Activated naive CD8-positive, alpha-beta T cell treated with anti-CD3 and anti-CD28 coated beads, Interleukin-2, amount 10 ng/mL, durations not matched to agents 7 days and 5 days (primary cell): ENCODE data around the gene PDZD2. TPM values are rescaled to one million over a fixed set of nuclear protein-coding genes. Genes with fewer than 3 reads are reported as not detected.
"Not testable (repeated sequence)": the region's sequence is repeated elsewhere in the genome, so short reads cannot be mapped to it uniquely, and the experiment has no call there.

Source experiments
- ATAC-seq: fragments of 150-1000 bp; cut with Tn5 transposase; one replicate; pipeline ENCODE4 v1.10.0; 2021; ENCODE audit warnings: low read depth, moderate library complexity
- POLR2A ChIA-PET: fragments of 350-600 bp; sonication (Branson Sonifier 250); formaldehyde crosslinking; loops from one replicate; lab custom pipeline; 2021; ENCODE audit warnings: antibody characterized with exemption; lab: Charles Lee
- DNase-seq: peaks from one replicate; pipeline ENCODE4 v3.0.0; 2021
- H3K27ac Mint-ChIP-seq: one replicate; pipeline ENCODE4 v1.8.0; 2022; ENCODE audit warnings: mild to moderate bottlenecking, mixed read lengths
- H3K27me3 Mint-ChIP-seq: one replicate; pipeline ENCODE4 v1.8.0; 2022; ENCODE audit warnings: mild to moderate bottlenecking, moderate library complexity, mixed read lengths
- H3K36me3 Mint-ChIP-seq: one replicate; pipeline ENCODE4 v1.8.0; 2021; ENCODE audit warnings: mild to moderate bottlenecking, mixed read lengths
- H3K4me1 Mint-ChIP-seq: one replicate; pipeline ENCODE4 v1.8.0; 2021; ENCODE audit warnings: mixed read lengths
- H3K4me3 Mint-ChIP-seq: one replicate; pipeline ENCODE4 v1.8.0; 2022; ENCODE audit warnings: mild to moderate bottlenecking, moderate library complexity, mixed read lengths
- H3K9me3 Mint-ChIP-seq: one replicate; pipeline ENCODE4 v1.8.0; 2021; ENCODE audit warnings: mixed read lengths
- total RNA-seq, 2 experiments: library from RNA; stranded (reverse); gene quantifications; one replicate each; pipeline ENCODE4 v1.2.3, GENCODE V29; 2021

Gene PDZD2
- total RNA-seq, 2 experiments from 2014 or later = 0.14 to 0.22 TPM

- DNase-seq (no peak), ATAC-seq (no peak)
- no peak overlapping the region for H3K4me3 Mint-ChIP-seq
- peaks cover 10% of the 10 kb centered on the region for H3K27me3 Mint-ChIP-seq
- H3K36me3 Mint-ChIP-seq = no peaks in the 10 kb centered on the region
- POLR2A ChIA-PET = no interaction called here
- no peaks in the 10 kb centered on the region for H3K4me1 Mint-ChIP-seq
- no peak overlapping the region for H3K27ac Mint-ChIP-seq
- H3K9me3 Mint-ChIP-seq = no peaks in the 10 kb centered on the region
Measured at GRCh38 chr5:31682025-31682424, 43.1 kb downstream of the PDZD2 start.

- ATAC-seq (no peak), DNase-seq (no peak)
- H3K27me3 Mint-ChIP-seq = peaks cover 10% of the 10 kb centered on the region
Measured at GRCh38 chr5:31682851-31683250, 43.9 kb downstream of the PDZD2 start.

GRCh38 chr5:31688515-31689092, 49.7 kb downstream of the PDZD2 start:
- H3K27ac Mint-ChIP-seq = no peak overlapping the region
- no peaks in the 10 kb centered on the region for H3K9me3 Mint-ChIP-seq
- no peak overlapping the region for H3K4me3 Mint-ChIP-seq
- peaks cover 10% of the 10 kb centered on the region for H3K27me3 Mint-ChIP-seq
- no peak for DNase-seq
- no peaks in the 10 kb centered on the region for H3K4me1 Mint-ChIP-seq
- H3K36me3 Mint-ChIP-seq = no peaks in the 10 kb centered on the region
- POLR2A ChIA-PET = no interaction called here
- ATAC-seq = no peak

More at GRCh38 chr5:31682851-31683250, 43.9 kb downstream of the PDZD2 start:
- Mint-ChIP-seq H3K4me1 (no peaks in the 10 kb centered on the region), H3K4me3 (no peak overlapping the region), H3K36me3 (no peaks in the 10 kb centered on the region), H3K27ac (no peak overlapping the region), H3K9me3 (no peaks in the 10 kb centered on the region)
- POLR2A ChIA-PET = no interaction called here

DNA sequence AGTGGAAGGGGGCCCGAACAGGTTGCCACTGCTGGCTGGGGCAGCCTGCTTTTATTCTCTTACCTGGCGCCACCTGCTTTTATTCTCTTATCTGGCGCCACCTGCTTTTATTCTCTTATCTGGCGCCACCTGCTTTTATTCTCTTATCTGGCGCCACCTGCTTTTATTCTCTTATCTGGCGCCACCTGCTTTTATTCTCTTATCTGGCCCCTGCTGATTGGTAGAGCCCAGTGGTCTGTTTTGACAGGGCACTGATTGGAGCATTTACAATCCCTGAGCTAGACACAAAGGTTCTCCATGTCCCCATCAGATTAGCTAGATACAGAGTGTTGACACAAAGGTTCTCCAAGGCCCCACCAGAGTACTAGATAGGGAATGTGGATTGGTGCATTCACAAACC, 52.5 kb downstream of the PDZD2 start:
- H3K4me3 Mint-ChIP-seq, H3K9me3 Mint-ChIP-seq, ATAC-seq, POLR2A ChIA-PET, H3K27me3 Mint-ChIP-seq, H3K27ac Mint-ChIP-seq, DNase-seq, H3K36me3 Mint-ChIP-seq, H3K4me1 Mint-ChIP-seq: not testable (repeated sequence)

GRCh38 chr5:31692561-31693221, 53.8 kb downstream of the PDZD2 start:
- ATAC-seq (no peak), DNase-seq (no peak)
- Mint-ChIP-seq H3K27ac (no peak overlapping the region), H3K4me1 (no peaks in the 10 kb centered on the region), H3K27me3 (no peaks in the 10 kb centered on the region), H3K4me3 (no peak overlapping the region), H3K36me3 (no peaks in the 10 kb centered on the region), H3K9me3 (no peaks in the 10 kb centered on the region)
- POLR2A ChIA-PET = no interaction called here

DNA sequence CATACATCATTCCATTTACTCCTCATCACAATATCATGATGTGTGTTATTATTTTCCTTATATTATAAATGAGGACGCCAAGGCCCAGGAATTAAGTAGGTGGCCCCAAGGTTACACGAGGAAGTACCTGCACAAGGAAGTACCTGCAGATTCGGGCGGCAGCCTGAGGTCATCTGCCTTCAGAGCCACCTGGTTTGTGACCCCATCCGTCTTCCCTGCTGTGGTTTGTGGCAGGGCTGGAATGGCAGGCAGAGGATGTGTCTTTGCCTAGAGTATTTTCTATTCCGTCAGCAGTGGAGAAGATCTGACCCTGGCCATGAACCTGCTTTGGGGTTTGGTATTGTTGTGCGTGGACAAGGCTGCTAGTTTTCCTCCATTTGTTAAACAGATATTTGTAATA, 59.7 kb downstream of the PDZD2 start:
- Mint-ChIP-seq H3K27me3 (peaks cover 2% of the 10 kb centered on the region), H3K9me3 (no peaks in the 10 kb centered on the region), H3K36me3 (no peaks in the 10 kb centered on the region), H3K27ac (no peak overlapping the region), H3K4me3 (no peak overlapping the region), H3K4me1 (no peaks in the 10 kb centered on the region)
- POLR2A ChIA-PET = no interaction called here
- no peak for DNase-seq
- no peak for ATAC-seq

DNA sequence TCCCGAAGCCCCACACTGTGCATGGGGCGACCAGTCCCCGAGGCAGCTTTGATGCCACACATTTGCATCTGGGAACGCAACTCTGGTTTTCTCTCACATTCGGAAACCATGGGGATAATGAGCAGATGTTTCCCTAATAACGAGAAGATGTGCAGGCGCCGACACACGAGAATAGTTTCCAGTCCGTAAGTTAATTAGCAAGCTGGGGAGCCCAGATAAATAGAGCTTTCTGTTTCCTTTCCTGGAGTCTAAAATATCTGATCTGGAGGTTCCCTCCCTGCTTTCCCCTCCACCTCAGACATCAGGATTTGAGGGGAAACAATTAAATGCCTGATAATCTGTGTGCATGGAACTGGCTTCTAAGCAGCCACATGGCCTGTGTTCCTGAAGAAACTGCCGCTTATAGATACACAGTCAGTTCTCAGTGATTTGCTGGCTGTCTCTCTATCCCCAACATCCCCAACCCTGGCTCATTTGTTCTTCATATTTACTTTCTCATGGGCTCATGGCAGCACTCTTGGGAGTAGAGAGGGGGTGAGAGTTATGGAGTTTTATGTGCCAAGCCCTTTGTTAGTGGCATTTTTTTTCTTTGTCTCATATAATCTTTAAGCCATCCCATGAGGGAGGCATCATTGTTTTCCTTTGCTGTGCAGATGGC, 62.8 kb downstream of the PDZD2 start:
- DNase-seq (no peak), ATAC-seq (no peak)
- H3K9me3 Mint-ChIP-seq = no peaks in the 10 kb centered on the region
- H3K27ac Mint-ChIP-seq = no peak overlapping the region
- no peaks in the 10 kb centered on the region for H3K4me1 Mint-ChIP-seq
- H3K4me3 Mint-ChIP-seq = no peak overlapping the region
- H3K27me3 Mint-ChIP-seq = peaks cover 2% of the 10 kb centered on the region
- POLR2A ChIA-PET = no interaction called here
- no peaks in the 10 kb centered on the region for H3K36me3 Mint-ChIP-seq

DNA sequence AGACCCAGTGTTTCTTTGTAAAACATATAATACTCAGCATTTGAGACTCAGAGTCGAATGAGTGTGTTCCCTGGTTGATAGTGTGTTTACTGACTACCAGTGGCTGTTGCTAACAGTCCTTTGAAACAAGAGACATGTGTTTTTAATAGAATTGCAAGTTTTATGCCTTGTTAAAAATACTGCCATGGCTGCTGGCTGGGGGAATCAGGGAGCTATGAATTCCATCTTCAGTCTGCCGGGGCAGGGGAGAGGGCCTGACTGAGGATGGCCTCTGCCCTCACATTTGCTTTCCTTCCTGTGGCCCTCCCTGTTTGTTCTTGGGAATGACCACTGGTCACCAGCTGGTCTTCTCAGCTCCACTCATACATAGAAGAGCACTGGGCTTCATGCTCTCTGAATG, 63.8 kb downstream of the PDZD2 start:
- H3K4me3 Mint-ChIP-seq = no peak overlapping the region
- H3K9me3 Mint-ChIP-seq = no peaks in the 10 kb centered on the region
- no peak for ATAC-seq
- DNase-seq = no peak
- no peaks in the 10 kb centered on the region for H3K36me3 Mint-ChIP-seq
- H3K4me1 Mint-ChIP-seq = no peaks in the 10 kb centered on the region
- peaks cover 2% of the 10 kb centered on the region for H3K27me3 Mint-ChIP-seq
- POLR2A ChIA-PET = no interaction called here
- no peak overlapping the region for H3K27ac Mint-ChIP-seq

DNA sequence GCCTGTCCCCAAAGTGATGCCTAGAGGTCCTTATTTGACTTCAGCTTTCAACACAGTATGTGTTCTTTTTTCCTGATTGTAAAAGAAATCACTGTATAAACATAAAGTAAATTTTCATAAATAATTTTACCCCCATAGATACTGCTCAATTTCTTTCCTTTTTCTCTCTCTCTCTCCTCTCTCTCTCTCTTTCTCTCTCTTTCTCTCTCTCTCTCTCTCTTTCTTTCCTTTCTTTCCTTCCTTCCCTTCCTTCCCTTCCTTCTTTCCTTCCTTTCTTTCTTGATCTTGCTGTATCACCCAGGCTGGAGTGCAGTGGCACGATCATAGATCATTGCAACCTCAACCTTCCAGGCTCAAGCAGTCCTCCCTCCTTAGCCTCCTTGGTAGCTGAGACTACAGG, 64.8 kb downstream of the PDZD2 start:
- Mint-ChIP-seq H3K4me3 (no peak overlapping the region), H3K9me3 (no peaks in the 10 kb centered on the region), H3K36me3 (no peaks in the 10 kb centered on the region), H3K27ac (no peak overlapping the region), H3K27me3 (peaks cover 2% of the 10 kb centered on the region), H3K4me1 (no peaks in the 10 kb centered on the region)
- DNase-seq (no peak), ATAC-seq (no peak)
- POLR2A ChIA-PET = no interaction called here

GRCh38 chr5:31706186-31706585, 67.3 kb downstream of the PDZD2 start:
- no peak overlapping the region for H3K27ac Mint-ChIP-seq
- H3K4me3 Mint-ChIP-seq = no peak overlapping the region
- H3K4me1 Mint-ChIP-seq = no peaks in the 10 kb centered on the region
- no peaks in the 10 kb centered on the region for H3K36me3 Mint-ChIP-seq
- no peak for ATAC-seq
- POLR2A ChIA-PET = no interaction called here
- DNase-seq = no peak
- no peaks in the 10 kb centered on the region for H3K27me3 Mint-ChIP-seq
- no peaks in the 10 kb centered on the region for H3K9me3 Mint-ChIP-seq

GRCh38 chr5:31707329-31707728, 68.4 kb downstream of the PDZD2 start:
- Mint-ChIP-seq H3K4me1 (no peaks in the 10 kb centered on the region), H3K4me3 (no peak overlapping the region), H3K9me3 (no peaks in the 10 kb centered on the region), H3K36me3 (no peaks in the 10 kb centered on the region), H3K27me3 (no peaks in the 10 kb centered on the region), H3K27ac (no peak overlapping the region)
- POLR2A ChIA-PET = no interaction called here
- ATAC-seq (no peak), DNase-seq (no peak)

- POLR2A ChIA-PET = no interaction called here
- Mint-ChIP-seq H3K27me3 (no peaks in the 10 kb centered on the region), H3K9me3 (no peaks in the 10 kb centered on the region), H3K27ac (no peak overlapping the region), H3K4me1 (no peaks in the 10 kb centered on the region), H3K4me3 (no peak overlapping the region), H3K36me3 (no peaks in the 10 kb centered on the region)
- no peak for DNase-seq
- ATAC-seq = no peak
Measured at GRCh38 chr5:31708089-31708488, 69.2 kb downstream of the PDZD2 start.

DNA sequence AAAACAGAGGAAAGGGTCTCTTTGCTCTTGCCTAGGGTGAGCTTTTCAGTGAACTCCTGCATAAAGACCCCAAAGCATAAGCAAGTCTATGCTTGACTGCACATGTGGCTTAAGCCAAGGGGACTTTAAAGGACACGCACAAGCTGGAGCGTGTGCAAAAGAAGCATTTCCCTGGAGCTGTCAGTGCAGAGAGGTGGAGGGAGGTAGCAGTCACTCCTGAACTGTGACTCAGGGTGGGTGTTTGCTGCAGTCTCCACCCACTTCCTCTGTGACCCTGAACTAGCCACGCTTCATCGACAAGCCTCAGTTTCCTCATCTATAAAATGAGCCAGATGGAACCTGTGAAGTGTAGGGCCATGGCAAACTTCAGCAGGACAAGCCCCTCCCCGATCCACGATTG, 72.4 kb downstream of the PDZD2 start:
- no peak for ATAC-seq
- POLR2A ChIA-PET = no interaction called here
- Mint-ChIP-seq H3K9me3 (no peaks in the 10 kb centered on the region), H3K4me1 (no peaks in the 10 kb centered on the region), H3K27me3 (no peaks in the 10 kb centered on the region), H3K36me3 (no peaks in the 10 kb centered on the region), H3K27ac (no peak overlapping the region), H3K4me3 (no peak overlapping the region)
- no peak for DNase-seq

DNA sequence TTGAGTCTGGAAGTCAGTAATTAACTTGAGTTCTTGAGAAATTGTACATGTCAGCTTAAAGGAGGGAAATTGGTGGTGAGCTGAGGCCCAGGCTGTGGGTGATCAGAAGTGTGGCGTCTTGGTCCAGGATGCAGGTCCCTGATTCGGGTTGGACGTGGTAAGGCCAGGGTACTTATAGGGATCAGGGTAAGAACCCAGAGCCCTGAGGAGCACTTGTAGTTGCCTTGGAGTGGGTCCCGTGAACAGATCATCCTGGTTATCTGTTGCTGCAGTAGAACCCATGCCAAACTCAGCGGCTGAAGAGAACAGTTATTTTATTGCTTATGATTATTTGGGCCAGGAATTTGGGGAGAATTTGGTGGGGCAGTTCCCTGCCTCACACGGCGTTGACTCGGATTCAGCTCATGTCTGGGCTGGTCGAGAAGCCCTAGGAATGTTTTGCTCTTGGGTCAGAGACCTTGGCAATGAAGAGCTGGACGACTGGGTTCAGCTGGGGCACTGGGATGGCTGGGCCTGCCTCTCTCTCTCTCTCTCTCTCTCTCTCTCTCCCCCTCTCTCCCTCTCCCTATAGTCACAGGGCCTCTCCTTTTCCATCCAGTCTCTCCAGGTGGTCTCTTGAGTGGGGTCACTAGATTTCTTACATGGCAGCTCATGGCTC, 73.1 kb downstream of the PDZD2 start:
- Mint-ChIP-seq H3K9me3 (no peaks in the 10 kb centered on the region), H3K4me3 (no peak overlapping the region), H3K27ac (no peak overlapping the region), H3K4me1 (no peaks in the 10 kb centered on the region), H3K36me3 (no peaks in the 10 kb centered on the region), H3K27me3 (no peaks in the 10 kb centered on the region)
- ATAC-seq (no peak), DNase-seq (no peak)
- POLR2A ChIA-PET = no interaction called here
